Fibroblast of skin of abdomen (primary cell): ENCODE data around the gene FGD5.

Experiments
- DNase-seq: peaks from one replicate; pipeline ENCODE4 v3.0.0-alpha.2; 2013

FGD5 gene

DNA sequence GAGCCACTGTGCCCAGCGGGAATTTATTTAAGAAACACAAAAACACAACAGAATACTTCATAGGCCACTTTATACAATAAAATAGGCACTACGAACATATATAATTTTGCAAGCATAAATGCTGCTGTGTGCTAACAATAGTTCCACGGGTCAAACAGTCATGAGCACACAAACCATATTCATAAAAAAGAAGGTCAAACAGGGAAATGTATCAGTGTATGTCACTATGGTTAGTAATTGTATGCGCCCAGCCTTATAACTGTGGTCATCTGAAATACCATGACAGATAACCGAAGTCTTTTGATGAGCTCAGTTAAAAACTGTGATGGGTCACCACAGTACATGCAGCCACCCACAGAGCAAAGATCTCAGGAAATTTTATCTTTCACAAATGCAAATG, 90.5 kb downstream of the FGD5 start:
- DNase-seq, result no peak

GRCh38 chr3:14911651-14912050, 92.9 kb downstream of the FGD5 start:
- no peak for DNase-seq

- no peak for DNase-seq
Measured at GRCh38 chr3:14913071-14913925, 94.5 kb downstream of the FGD5 start.

DNA sequence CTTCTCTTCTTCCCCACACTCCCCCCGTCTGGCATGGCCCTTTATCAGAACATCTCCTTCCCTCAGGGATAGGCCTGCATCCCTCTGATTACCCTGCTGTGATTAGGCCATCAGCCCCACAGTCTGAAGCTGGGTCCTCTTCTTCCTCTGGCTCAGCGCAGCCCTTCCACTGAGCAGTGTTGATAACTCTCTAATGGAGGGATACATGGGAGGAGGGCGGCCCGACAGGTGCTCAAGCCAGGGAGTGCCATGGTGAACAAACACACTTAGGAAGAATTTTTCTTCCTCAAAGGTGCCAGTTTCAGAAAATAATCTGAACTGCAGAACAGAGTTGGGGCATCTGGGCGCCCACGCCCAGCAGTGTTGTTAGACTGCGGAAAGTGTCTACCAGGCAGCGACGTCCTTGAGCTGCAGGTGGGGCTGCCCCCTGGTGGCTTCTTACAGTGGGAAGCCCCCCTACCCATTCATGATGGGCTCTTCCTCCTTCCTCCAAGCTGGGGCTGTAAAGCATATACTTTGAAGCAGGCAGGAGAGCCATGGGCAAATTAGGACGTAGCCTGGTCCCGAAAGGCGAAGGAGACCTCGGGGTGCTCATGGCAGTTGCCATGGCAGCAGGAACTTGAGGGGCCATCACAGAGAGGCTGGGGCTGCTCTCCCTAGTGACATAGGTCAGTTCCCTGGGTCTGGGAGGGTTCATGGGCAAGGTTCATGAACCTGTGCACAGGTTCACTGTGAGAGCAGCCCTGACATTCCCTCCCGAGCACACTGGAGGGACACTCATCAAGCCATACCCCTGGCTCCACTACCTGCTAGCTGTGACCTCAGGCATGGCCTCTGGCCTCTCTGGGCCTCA, 95.4 kb downstream of the FGD5 start:
- no peak for DNase-seq

- DNase-seq, result no peak
Measured at GRCh38 chr3:14914779-14915117, 96.0 kb downstream of the FGD5 start.

DNA sequence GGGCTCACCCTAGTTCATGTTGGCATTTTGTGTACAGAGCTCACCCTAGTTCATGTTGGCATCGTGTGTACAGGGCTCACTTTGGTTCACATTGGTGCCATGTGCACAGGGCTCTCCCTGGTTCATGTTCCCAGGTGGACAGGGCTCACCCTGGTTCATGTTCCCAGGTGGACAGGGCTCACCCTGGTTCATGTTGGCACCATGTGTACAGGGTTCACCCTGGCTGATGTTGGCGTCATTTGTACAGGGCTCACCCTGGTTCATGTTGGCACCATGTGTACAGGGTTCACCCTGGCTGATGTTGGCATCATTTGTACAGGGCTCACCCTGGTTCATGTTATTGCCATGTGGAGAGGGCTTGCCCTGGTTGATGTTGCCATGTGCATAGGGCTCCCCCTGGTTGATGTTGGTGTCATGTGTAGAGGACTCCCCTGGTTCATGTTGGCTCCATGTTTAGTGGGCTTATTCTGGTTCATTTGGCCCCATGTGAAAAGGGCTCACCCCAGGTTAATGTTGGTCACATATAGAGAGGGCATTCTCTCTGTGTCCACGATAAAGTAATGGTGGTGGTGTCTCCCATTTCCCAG, 97.0 kb downstream of the FGD5 start:
- DNase-seq, result no peak

DNA sequence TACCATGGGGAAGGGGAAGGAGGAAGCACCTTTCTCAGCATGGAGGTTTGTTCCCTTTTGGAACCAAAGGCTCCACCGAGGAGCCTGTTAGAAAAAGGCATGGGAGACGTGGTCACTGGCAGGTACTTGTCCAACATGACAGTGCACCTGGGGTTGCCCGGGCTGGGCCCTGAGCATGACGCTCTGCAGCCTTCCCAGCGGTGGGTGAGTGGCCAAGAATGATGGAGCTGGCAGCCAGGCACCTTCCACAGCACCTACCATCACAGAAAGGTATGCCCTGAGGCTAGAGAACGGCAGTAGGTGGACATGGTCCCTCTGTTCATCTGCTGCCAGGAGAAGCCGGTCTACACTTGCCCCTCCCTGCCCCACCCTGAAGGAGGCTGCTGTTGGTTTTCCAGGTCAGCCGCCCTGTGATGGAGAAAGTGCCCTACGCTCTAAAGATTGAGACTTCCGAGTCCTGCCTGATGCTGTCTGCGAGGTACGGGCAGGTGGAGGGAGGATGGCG, 99.6 kb downstream of the FGD5 start:
- DNase-seq, result no peak

DNA sequence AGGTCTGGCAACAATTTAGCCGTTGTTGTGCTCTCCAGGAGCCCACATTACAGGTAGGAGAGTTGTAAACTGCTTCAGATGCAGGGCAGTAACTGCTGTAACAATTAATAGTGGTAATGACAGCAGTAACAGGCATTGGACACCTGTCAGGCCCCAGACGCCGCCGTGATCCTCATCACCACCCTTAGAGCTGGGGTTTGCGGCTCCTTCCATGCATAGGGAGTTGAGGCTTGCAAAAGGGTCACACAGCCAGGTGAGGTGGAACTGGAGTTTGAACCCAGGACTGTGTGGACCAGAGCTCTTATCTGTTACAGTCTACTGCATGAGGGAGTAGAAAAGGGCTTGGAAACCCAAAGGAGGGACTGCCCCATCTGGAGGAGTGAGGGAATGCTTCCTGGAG, 101.8 kb downstream of the FGD5 start:
- no peak for DNase-seq

DNA sequence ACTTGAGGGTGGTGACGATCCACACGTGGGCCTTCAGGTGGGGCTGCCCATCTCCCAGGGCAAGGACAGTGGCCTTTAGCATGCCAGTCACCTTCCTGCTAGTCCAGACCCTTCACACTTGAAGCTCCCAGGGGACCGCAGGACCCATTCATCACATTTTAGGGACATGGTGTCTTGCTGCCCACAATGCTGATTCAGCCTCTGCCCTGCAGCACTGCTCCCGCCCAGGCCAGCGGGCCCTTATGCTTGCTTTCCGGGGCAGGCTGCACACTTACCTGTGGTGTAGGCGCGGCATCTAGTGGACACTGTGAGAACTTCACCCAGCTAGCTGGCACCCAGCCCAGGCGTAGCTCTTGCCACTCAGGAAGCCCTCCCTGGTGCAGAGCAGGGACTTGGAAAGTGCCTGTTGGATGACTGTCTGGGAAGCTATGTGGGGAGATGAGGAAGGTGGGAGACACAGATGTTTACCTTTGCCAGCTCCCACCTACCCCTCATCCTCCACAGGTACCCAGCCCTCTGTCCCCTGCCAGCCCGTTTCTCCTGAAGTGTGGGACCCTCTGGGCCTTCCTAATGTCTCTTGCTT, 102.4 kb downstream of the FGD5 start:
- DNase-seq, result peak; percentile 84

GRCh38 chr3:14921811-14922705, 103.3 kb downstream of the FGD5 start:
- DNase-seq, result peak; percentile 16

DNA sequence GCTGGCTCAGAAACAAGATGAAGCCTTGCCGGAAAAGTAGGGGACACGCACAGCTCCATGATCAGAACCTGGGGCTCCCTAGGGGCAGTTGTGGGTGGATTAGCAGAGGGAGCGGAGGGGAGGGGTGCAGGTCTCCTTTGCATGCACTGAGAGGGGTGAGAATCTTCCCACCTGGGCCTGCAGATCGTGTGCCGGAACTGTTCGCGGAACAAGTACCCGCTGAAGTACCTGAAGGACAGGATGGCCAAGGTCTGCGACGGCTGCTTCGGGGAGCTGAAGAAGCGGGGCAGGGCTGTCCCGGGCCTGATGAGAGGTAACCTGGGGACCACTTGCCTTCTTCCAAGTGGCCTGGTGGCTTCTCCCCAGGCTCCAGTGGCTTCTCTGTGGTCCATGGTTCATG, 104.1 kb downstream of the FGD5 start:
- DNase-seq, result no peak

DNA sequence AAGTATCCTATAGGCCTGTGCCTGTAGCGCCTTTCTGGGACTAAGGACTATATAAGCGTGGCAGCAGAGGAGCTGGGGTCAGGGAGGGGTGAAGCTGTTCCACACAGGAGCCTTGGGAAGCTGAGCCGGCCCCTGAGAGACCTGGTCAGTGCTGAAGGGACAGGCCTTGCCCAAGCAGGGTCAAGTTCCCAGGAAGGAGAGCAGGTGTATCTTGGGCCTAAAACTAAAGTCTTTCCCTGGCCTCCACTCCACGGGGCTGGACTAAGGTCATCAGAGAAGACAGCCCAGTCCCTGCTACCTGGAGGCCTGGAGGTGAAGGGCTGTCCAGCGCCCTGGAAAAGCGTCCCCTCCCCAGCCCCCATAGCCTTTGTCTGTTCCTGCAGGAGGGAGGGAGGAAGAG, 104.7 kb downstream of the FGD5 start:
- DNase-seq, result no peak

- peak; percentile 60 for DNase-seq
Measured at GRCh38 chr3:14925729-14926591, 107.2 kb downstream of the FGD5 start.

DNA sequence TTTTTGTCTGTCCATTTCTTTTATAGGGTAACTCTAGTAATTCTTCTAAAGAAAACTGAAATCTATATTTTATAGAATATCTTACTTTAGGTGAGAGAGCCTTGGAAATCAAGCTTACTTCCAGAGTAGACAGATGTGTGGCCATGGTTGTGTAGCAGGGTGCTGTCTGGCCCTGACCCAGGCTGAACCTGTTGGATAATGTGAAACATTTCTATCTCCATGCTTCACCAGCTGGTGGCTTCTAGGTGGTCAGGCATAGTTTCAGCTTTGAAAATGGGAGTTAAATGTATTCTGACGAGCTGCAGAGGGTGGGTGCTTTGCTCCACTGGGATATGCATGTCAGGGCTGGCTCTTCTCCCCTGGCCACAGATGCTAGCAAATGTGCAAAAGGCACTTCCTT, 107.8 kb downstream of the FGD5 start:
- no peak for DNase-seq

DNA sequence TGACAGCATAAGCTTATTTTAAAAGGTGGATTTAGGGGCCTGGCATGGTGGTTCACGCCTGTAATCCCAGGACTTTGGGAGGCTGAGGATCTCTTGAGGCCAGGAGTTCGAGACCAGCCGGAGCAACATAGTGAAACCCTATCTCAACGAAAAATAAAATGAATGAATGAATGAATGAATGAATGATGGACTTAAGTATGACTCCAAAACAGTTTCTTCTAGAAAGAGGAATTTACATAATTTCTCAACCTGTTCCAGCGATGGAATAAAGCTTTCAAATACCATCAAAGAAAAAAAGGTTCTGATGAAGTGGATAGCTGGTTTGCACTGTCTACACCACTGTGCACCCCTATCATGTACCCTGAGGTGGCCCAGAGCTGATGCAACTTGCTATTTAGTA, 108.5 kb downstream of the FGD5 start:
- DNase-seq, result no peak

DNA sequence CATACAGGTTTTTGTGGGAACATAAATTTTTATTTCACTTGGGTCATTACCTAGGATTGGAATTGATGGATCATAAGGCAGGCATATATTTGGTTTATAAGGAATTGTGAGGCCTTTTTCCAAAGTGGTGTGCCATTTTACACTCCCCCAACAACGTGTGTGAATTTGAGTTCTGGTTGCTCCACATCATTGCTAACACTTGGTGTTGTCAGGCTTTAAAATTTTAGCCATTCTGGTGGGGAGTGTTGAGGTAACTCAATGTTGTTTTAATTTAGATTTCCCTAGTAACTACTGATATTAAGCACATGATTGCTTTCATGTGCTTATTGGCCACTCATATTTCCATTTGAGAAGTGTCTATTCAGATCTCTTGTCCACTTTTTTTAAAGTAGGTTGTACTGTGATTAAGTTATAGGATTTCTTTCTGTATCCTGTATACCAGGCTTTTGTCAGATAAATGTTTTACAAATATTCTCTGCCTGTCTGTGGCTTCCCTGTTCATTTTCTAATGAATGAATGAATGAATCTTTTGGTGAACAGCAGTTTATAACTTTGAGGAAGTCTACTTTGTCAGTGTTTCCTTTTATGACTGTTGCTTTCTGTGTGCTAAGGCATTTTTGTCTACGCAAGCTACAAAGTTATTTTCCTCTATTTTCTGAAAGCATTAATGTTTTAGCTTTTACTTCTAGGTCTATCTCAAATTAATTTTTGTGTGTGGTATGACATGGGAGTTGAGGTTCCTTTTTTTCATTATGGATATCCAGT, 110.7 kb downstream of the FGD5 start:
- no peak for DNase-seq

DNA sequence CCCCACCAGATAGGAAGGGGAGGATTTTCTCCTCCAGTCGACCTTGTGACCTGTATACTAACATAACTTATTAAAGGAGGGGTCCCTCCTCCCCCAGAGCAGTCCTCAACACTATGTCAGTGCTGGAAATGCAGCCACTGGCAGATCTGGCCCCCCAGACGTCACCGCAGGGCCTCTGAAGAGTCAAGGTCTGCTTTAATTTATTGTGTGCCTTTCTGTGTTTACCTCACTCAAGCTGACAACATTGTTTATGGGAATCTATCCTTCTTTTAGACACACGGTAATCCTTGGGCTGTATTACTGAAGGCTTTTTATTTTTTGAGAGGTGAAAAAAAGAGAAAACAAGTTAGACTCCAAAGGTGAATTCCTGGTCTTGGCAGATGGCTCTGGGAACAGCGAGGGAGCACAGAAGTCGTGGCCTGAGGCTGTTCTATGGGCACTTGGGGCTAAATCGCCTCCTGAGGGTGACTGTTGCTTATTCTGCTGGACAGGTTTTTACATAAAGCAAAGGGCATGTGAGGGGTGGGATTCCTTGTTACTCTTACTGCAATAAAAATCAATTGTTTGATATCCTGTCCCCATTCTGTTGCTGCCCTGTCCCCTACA, 115.2 kb downstream of the FGD5 start:
- no peak for DNase-seq

DNA sequence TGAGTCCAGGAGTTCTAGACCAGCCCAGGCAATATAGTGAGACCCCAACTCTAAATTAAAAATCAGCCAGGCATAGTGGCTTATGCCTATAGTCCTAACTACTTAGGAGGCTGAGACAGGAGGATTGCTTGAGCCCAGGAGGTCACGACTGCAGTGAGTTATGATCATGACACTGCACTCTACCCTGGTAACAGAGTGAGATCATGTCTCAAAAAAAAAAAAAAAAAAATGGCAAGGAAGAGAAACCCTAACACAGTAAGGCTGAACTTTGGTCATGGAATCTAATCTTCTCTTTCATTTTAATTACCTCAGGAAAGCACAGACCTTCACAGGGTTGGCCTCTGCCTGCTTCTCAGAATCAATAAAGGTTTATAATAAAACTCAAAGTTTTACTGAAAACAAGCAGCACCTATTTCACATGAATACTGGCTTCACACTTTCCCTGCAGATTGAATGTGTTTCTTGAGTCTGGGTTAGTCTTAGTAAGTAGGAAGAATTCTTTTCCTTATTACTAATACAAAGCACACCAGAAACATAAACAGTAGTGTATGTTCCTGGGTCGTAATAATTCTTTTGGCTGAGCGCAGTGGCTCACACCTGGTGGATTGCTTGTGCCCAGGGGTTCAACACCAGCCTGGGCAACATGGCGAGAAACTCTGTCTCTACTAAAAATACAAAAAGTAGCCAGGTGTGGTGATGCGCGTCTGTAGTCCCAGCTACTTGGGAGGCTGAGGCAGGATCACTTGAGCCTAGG, 117.0 kb downstream of the FGD5 start:
- no peak for DNase-seq

DNA sequence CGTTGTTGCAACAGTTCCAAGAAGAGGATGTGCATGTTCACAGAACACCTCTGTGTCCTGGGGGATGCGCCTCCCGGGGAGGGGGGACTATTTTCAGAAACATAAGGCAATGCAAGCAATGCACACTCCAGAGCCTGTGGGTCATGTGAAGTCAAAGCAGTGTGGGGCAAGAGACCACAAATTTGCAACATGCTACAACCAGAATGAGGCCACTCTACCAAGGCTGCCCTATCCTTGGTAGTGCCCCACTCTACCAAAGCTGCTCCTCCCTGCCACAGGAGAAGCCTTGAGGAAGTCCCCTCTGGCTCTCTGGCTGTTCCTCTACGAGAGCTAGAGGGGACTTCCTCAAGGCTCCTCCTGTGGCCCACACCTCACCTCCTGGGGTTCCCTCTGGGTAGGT, 120.2 kb downstream of the FGD5 start:
- DNase-seq, result no peak
